Measurements from ENCODE around the gene SV2C. TPM values are rescaled to one million over a fixed set of nuclear protein-coding genes. Genes with fewer than 3 reads are reported as not detected.
"Not testable (repeated sequence)": the region's sequence is repeated elsewhere in the genome, so short reads cannot be mapped to it uniquely, and the experiment has no call there.

SV2C gene, protein sequence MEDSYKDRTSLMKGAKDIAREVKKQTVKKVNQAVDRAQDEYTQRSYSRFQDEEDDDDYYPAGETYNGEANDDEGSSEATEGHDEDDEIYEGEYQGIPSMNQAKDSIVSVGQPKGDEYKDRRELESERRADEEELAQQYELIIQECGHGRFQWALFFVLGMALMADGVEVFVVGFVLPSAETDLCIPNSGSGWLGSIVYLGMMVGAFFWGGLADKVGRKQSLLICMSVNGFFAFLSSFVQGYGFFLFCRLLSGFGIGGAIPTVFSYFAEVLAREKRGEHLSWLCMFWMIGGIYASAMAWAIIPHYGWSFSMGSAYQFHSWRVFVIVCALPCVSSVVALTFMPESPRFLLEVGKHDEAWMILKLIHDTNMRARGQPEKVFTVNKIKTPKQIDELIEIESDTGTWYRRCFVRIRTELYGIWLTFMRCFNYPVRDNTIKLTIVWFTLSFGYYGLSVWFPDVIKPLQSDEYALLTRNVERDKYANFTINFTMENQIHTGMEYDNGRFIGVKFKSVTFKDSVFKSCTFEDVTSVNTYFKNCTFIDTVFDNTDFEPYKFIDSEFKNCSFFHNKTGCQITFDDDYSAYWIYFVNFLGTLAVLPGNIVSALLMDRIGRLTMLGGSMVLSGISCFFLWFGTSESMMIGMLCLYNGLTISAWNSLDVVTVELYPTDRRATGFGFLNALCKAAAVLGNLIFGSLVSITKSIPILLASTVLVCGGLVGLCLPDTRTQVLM
- polyA plus RNA-seq (ENCODE audit: insufficient read length in 4 of 4) = under 1 TPM; 0.07 to 0.29 (median 0.18) TPM

DNA sequence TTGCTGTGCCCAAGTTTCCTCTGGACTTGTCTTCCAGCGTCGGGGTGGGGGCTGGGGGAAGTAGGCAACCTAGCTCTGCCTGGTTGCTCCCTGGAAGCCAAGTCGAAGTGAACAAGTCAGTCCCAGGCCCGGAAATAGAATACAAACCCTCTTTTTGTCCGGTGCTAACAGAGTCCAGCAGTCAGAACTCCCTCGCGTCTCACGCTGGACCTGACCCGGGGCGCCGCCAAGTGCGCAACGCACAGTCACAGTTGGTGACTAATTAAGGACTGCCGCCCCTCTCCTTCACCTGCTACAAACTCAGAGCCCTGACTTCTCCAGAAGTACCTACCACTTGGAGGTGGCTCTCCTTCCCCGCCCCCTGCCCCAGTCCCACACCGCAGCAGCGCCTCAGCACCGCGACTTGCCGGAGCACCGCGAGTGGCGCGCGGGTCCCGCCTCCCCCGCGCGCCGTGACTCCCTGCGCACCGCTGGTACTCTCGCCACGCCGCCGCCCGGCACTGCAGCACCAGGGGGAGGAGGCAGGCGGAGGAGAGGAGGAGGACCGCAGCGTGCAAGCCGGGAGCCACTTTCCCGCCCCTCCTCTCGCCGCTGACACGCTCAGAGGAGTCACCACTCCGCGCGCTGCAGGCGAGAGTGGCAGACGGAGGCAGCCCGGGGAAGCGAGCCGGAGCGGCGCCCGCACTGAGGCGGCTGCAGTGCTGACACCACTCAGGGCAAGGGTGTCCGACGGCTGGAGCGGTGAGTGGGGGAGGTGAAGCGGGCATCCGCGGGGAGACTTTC, at the start of gene SV2C:
Gene SV2C (plus strand): TSS at position 612 of the 783 bp plus-strand sequence. CDS start 48,368 bp downstream, outside the sequence.
- no peak for DNase-seq (ENCODE audit: low read depth in 4 of 4, low spot score in 3 of 4)

DNA sequence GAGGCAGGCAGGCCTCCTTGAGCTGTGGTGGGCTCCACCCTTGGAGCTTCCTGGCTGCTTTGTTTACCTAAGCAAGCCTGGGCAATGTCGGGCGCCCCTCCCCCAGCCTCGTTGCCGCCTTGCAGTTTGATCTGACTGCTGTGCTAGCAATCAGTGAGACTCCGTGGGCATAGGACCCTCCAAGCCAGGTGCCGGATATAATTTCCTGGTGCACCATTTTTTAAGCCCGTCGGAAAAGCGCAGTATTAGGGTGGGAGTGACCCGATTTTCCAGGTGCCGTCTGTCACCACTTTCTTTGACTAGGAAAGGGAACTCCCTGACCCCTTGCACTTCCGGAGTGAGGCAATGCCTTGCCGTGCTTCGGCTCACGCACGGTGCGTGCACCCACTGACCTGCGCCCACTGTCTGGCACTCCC, 45.4 kb upstream of the SV2C start:
- not testable (repeated sequence) for DNase-seq (ENCODE audit: low read depth in 4 of 4, low spot score in 3 of 4)

DNA sequence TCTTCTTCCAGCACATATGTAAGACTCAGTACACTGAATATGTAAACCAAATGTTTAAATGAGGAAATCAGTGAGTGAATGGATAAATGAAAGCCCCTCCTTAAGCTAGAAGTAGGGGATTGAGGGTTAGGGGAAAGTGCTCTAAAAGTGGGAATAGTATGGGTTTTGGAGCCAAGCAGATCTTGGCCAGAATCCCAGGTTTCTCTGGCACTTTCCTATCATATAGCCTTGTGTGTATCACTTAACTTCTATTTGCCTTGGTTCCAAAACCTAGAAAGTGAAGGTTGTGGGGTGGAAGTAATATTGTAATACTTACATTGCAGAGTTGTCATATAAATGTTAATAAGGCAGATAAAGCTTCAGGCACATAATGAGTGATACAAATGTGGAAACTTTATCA, 45.0 kb upstream of the SV2C start:
- DNase-seq (ENCODE audit: low read depth in 4 of 4, low spot score in 3 of 4) = no peak

DNA sequence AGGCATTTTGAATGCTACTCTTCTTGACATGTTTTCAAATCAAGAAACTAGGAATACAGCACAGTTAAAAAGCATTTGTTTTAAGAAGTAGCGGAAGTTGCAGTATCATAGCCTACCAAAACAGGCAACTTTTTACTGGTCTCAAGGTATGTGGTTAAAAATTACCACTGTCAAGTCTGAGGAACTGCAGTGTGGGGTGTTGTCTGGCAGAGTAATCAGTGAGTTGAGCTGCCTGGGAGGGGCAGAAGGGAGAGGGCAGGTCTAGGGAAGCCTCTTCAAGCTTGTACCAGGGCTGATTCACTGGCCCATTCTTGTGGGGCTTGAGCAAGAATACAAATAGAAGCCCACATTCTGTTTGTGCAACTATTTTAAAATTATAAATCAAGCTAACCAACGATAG, 42.4 kb upstream of the SV2C start:
- DNase-seq (ENCODE audit: low read depth in 4 of 4, low spot score in 3 of 4) = no peak

DNA sequence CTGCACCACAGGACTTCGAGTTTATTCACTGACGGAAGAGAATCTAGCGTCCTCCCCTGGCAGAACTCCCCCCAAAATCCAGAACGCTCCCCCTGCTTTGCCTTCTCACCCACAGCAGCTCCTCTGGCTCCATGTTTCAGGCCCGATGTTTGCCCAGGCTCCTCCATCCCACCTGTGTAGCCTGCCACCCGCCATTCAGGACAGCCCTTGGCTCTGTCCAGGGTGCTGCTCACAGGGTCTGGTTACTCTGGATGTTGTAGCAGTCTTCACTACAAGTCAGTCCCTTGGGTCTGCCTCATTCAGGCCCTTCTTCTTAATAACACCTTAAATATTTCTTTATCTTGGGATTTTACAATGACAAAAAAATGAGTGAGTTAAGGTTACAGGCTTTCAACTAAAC, 41.3 kb upstream of the SV2C start:
- DNase-seq (ENCODE audit: low read depth in 4 of 4, low spot score in 3 of 4) = peak in 2 of 4 donors; percentile 3 to 15

DNA sequence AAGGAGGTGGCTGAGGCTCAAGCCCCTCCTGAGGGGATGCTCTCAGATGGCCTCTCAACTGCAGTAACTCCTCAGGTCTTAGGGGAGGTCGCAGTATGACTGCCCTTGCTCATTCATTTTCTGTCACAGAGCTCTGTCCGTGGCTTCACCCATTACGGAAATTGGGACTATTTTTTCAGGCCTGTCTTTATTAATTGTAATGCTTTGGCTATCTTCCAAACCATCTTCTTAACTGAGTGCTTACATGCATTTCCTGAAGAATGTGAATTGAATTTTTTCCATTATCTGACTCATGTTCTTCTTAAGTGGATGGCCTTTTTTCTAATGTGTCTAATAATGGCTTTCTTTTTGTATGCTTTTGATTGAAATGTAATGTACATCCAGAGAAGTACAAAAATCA, 36.4 kb upstream of the SV2C start:
- DNase-seq (ENCODE audit: low read depth in 4 of 4, low spot score in 3 of 4) = no peak

DNA sequence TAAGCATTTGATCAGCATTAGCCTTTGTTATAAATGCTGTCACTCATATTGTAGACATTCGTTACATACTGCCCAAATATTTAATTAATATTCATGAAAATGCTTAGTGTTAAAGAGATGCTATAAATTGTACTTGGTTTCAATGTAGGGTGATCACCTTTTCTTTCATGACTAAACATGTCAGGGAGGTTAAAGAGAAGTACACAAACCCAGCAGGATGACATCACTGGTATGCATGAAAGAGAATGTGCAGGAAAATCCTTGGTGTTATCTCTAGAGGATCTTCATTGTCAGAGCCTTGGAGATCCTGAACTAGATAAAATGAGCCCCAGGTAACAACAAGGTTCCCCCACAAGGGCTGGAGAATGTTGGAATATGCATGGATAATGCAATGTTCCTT, 33.0 kb upstream of the SV2C start:
- no peak for DNase-seq (ENCODE audit: low read depth in 4 of 4, low spot score in 3 of 4)

DNA sequence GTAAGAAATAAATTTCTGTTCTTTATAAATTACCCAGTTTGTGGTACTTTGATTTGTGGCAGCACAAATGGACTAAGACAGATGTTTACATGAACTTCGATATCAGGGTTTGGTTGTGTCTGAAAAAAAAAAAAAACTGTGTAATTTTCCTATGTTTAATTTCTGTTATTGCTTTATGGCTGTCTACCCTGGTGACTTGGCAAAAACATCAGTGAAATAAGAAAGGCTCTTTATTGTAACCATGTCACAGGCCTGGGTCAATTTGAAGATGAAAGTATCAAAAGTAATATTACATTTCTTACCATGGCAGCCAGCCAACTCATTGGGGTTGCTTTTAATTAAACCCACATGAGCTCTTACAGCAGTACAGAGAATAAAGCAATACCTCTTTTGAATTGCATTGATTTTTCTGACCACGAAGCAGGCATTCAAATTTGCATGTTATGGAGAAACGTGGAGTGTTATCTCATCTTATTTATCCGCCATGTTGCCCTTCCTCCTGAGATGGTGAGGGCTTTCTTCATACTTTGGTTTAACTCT, 20.6 kb upstream of the SV2C start:
- no peak for DNase-seq (ENCODE audit: low read depth in 4 of 4, low spot score in 3 of 4)

DNA sequence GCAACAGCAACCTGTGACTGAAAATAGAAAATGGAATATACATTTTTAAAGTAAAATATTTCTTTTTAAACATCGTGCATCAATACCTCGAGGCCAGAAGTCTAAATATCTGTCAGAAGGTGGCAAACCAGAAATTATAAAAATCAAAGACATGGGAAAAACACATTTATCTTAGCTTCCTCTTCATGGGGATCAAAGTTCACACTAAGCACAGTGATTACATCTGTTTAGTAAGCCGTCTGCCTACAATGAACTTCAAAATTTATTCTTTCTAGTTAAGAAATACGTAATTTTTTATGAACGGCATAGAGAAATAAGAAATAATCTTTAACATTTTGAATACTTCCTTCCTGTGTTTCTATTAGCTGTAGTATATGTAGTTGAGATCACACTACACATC, 17.9 kb upstream of the SV2C start:
- DNase-seq (ENCODE audit: low read depth in 4 of 4, low spot score in 3 of 4) = no peak

DNA sequence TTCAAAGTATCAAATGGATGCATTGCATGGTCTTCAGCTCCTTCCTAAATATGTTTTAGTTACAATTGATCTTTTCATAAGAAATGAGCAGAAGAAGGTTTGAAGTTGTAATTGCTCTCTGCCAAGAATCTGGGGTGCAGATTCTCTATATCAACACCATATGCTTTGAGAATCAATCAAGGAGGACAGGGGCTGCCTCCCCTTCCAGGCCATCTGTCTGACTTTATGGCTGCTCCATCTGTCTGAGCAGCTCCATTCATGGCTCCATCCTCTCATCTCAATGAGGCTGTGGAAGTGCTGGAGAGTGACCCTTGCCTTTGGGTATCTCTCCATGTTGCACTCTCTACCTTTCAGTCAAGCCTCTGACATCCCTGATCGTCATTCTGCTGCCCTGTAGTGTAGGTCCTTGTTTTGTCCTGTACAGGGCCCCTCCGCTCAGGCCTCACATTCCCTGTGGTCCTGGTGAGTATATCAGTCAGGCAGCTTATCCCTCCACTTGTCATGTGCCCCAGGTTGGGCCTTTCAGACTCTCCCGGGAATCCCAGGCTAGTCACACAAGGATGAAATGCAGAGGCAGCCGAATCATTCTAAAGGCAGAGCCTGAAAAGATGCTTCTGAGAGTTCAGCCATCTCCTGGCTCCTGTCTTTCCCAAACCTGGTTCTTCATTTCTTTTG, 14.0 kb upstream of the SV2C start:
- DNase-seq (ENCODE audit: low read depth in 4 of 4, low spot score in 3 of 4) = no peak

DNA sequence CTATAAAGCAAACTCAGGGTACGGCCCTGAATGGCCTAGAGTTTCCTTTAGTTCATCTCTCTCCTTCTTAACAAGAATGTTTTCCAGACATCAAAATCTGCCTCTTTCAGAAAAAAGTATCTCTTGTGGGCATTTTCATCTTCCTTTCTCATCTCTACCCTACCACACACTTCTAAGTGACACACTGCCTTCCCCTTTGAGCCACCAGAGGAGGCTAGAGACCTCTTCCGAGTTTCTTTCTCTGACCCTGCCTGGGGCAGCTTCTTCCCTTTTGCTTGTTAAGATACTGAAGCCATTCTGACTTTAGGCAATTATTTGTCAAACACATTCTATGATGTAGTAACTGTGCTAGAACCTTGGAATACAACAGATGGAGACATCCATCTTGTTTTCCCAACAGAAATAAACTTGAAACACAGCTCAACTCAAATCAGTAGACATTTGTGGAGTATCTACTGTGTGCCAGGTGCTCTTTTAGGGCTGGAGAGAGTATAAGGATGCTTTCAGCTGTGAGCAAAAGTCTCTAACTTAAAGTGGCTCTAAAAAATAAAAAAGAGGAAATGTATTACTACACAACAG, 8.6 kb upstream of the SV2C start:
- DNase-seq (ENCODE audit: low read depth in 4 of 4, low spot score in 3 of 4) = no peak

DNA sequence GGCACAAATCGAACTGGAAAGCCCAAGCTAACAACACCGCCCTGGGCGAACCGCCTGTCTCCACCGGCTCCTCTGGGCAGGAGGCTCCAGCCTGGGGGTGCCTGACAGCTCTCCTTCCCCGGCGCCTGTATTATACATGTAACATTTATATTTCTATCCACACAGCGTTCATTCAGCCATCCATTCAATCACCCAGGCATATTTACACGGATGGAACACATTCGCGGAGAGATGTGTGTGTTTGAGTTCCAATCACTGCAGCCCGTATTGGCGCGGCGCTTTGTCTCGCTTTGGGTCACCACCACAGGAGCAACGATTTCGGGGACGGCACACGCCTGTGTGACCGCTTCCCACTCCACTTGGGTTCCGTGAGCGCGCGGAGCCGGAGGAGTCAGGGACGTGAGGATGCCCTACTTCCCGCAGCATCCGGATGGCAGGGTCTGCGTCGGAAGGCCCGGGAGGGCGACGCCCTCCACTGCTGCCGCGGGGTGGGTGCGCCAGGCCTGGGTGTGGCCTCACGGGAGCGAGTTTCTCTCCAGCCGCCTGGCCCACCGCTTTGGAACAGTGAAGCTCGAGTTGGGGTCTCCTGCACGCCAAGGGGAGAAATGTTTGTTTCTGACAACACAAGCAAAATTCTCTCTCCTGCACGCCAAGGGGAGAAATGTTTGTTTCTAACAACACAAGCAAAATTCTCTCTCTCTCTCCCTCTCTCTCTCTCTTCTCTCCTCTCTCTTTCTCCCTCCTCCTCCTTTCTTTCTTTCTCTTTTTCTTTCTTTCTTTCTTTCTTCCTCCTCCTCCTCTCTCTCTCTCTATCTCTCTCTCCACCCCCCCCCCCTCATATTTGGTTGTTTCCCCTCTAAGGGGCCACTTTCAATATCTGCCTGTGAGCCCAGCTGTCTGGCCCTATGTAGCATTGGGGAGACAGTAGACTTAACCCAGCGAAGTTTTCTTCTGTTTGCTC, 1.1 kb upstream of the SV2C start:
- DNase-seq (ENCODE audit: low read depth in 4 of 4, low spot score in 3 of 4) = no peak

DNA sequence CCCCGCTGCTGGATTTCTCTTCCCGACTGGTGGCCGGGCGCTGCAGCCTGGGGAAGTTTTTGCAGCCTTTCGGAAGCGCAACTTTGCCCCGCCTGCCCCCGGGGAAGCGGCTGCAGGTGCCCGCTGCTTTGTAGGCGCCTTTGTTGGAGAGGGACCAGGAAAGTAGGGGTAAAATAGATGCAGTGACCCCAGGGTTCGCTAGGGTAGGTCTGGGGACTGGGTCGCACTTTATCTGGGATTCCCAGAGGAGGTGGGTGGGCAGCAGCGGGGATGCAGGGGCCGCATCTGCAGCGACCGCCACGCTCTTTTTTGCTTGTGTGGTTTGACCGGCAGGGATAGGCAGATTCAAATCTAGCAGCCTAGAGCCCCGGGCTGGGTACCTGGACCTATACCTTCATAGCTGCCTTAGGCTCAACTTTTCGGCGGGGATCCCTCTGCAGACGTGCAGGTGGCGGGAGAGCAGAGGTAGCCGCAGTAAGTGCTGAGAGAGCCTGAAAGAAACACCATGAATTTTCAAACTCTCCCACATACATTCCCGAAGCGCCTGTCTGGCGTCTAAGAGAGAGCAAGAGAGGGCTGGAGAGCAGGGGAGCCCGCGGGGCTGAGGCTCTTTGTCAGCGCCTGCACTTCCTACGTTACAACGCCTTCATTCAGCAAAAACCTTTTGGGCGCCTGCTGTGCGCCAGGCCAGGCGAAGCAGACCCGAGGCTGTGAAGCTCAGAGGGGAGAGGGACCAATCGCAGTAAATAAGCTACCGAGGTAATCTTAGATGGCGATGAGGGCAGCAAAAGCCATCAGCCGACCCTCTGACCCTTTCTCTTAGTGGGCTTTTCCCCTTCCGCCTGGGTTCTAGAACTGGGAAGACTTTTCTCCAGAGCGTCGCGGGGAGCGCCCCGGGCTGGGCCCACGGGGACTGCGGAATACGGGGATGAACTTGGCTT, 642 bp downstream of the SV2C start:
- DNase-seq (ENCODE audit: low read depth in 4 of 4, low spot score in 3 of 4) = no peak

DNA sequence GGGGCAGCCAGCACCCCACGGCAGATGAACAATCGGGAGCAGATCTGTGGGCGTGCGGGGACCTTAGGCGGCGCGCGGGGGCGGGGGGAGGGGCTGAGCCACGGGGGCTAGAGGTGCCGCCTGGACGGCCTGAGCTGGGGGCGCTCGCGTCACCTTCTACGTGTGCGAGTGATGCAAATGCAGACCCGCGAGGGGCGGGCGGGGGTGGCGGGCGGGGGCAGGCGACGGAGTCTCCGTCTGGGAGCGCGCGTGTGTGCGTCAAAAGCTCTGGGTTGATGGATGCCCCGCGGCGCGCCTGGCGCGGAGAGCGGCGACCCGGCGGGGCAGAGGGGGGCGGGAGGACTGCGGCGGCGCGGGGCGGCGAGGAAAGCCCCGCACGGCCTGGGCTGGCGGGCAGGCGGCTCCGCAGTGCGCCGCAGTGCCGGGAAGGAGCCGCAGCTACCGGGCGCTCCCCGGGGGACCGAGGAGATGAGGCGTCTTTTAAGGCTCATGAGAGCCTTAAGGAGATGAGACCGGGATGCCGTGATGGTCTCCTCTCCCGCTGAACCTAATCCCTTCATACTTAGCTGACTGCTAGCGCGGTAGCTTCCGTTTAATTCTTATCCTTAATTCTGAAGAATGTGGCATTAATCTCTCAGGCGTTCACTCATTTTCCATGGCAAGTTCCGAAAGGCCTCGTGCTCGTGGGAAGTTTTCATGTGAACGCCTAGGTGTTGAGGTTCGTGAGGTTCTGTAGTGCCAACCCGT, 1.5 kb downstream of the SV2C start:
- DNase-seq (ENCODE audit: low read depth in 4 of 4, low spot score in 3 of 4) = no peak

DNA sequence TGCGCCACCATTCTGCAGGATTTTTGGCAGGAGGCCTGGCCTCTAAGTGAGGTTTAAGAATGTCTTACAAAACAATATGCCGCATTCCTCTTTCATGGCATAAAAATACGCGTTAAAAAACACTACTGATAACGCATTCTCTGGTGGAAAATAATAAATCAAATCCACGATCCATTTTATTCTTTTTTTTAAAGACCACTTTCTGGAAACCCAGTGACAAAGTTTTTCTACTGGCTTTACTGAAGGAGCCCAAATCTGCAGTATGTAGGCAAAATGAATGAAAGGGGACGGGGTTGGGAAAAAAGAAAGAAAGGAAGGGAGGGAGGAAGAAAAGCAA, 2.0 kb downstream of the SV2C start:
- no peak for DNase-seq (ENCODE audit: low read depth in 4 of 4, low spot score in 3 of 4)

DNA sequence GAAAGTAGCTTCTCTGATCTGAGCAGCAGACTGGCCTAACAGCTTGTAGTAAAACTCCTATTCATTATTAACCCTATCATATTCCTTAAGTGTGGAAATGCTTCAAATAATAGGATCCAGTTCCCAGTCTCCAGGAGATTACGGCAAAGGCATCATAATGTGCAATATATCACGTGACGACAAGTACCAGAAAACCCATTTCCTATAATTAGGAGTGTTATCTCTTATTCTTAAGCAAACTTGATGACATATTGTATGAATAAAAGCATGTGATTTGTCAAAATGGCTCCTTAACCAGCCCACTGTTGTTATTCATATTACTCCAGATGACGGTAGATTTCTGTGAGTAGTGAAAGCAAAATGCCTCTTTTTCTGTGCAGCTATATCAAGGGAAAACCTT, 2.9 kb downstream of the SV2C start:
- DNase-seq (ENCODE audit: low read depth in 4 of 4, low spot score in 3 of 4) = no peak

DNA sequence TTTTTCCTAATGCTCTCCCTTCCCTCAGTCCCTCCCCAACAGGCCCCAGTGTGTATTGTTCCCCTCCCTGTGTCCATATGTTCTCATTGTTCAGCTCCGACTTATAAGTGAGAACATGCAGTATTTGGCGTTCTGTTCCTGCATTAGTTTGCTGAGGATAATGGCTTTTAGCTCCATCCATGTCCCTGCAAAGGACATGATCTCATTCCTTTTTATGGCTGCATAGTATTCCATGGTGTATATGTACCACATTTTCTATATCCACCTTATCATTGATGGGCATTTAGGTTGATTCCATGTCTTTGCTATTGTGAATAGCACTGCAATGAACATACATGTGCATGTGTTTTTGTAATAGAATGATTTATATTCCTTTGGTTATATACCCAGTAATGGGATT, 6.0 kb downstream of the SV2C start:
- DNase-seq (ENCODE audit: low read depth in 4 of 4, low spot score in 3 of 4) = not testable (repeated sequence)

Measured in left renal pelvis (tissue), 4 donors.